GM12891 (cell line): ENCODE data around the gene STK24.

Source experiments
- POLR2A ChIP-seq: IDR thresholded peaks from 2 replicates; pipeline ENCODE4 v1.6.1; 2011; ENCODE audit warnings: low read depth, low read length, control low read depth
- POLR2AphosphoS5 ChIP-seq: IDR thresholded peaks from 2 replicates; pipeline ENCODE4 v1.6.1; 2011; ENCODE audit warnings: low read depth, low read length, control low read depth
- SPI1 ChIP-seq: IDR thresholded peaks from 2 replicates; pipeline ENCODE4 v1.6.1; 2011; ENCODE audit warnings: low read depth, low read length, control low read depth

DNA sequence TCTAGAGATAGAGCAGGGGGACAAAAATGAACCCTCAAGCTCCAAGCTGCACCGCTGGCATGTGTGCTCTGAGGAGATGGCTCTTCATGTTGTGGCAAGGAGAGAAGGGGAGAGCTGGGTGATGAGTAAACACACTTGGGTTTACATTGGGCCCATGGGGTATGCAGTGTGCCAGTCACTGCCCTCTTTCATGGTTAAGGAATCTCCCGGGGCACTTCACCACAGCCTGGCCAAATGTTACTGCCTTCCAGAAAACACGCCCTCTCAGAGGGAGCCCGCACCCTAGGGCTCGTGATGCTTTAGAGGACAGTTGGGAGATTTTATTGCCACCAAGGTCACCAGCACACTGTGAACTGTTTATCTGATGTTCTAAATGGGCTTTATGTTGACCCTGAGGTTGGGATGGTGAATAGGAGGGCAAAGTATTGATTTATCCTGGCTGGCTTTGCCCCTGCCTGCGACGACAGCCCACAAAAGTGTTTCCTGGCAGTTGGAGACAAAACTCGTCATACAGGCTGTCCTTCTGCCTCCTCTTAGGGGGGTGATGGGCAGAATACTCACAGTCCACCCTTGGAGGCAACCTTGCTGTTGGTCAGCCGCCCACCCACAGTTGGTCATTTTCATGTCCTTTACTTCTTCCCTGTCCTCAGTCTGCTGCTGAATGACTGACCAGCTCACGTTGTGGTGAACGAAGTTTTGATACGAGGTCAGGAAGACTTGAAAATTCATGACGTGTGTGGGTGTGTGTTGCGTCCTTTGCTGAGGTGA is 156.9 kb downstream of the STK24 start:
- TF ChIP-seq POLR2AphosphoS5 (no peak), POLR2A (no peak), SPI1 (no peak)
